ENCODE measurements around the gene KMT2E.

The KMT2E gene

GRCh38 chr7:105130048-105130447 lies 116.0 kb downstream of the KMT2E start:
- DNase-seq (ENCODE audit: low spot score), result no peak

GRCh38 chr7:105130580-105130979 lies 116.6 kb downstream of the KMT2E start:
- no peak for DNase-seq (ENCODE audit: low spot score)

- no peak for DNase-seq (ENCODE audit: low spot score)
Observed at GRCh38 chr7:105131033-105131656, 117.1 kb downstream of the KMT2E start.

- DNase-seq (ENCODE audit: low spot score), result no peak
Observed at GRCh38 chr7:105131890-105132289, 117.9 kb downstream of the KMT2E start.

- no peak for DNase-seq (ENCODE audit: low spot score)
Observed at GRCh38 chr7:105132335-105132734, 118.3 kb downstream of the KMT2E start.

GRCh38 chr7:105132835-105133234 lies 118.8 kb downstream of the KMT2E start:
- no peak for DNase-seq (ENCODE audit: low spot score)

- DNase-seq (ENCODE audit: low spot score), result no peak
Observed at GRCh38 chr7:105133358-105133757, 119.4 kb downstream of the KMT2E start.

GRCh38 chr7:105133986-105134655 lies 120.1 kb downstream of the KMT2E start:
- DNase-seq (ENCODE audit: low spot score), result no peak

GRCh38 chr7:105136221-105136620 lies 122.2 kb downstream of the KMT2E start:
- DNase-seq (ENCODE audit: low spot score), result no peak

GRCh38 chr7:105137898-105138297 lies 123.9 kb downstream of the KMT2E start:
- DNase-seq (ENCODE audit: low spot score), result no peak

- no peak for DNase-seq (ENCODE audit: low spot score)
Observed at GRCh38 chr7:105139381-105139780, 125.4 kb downstream of the KMT2E start.

GRCh38 chr7:105141068-105141467 lies 127.1 kb downstream of the KMT2E start:
- no peak for DNase-seq (ENCODE audit: low spot score)

GRCh38 chr7:105149827-105150226 lies 135.8 kb downstream of the KMT2E start:
- DNase-seq (ENCODE audit: low spot score), result no peak

GRCh38 chr7:105151152-105151551 lies 137.1 kb downstream of the KMT2E start:
- no peak for DNase-seq (ENCODE audit: low spot score)

- DNase-seq (ENCODE audit: low spot score), result no peak
Observed at GRCh38 chr7:105153531-105153930, 139.5 kb downstream of the KMT2E start.

- DNase-seq (ENCODE audit: low spot score), result no peak
Observed at GRCh38 chr7:105154084-105154483, 140.1 kb downstream of the KMT2E start.

GRCh38 chr7:105156731-105157130 lies 142.7 kb downstream of the KMT2E start:
- no peak for DNase-seq (ENCODE audit: low spot score)

- DNase-seq (ENCODE audit: low spot score), result no peak
Observed at GRCh38 chr7:105157278-105157677, 143.3 kb downstream of the KMT2E start.

GRCh38 chr7:105161366-105161765 lies 147.4 kb downstream of the KMT2E start:
- no peak for DNase-seq (ENCODE audit: low spot score)
